HuH-7.5 (cell line): ENCODE data around the gene FEN1.

Source experiments
- DNase-seq: peaks from one replicate; pipeline ENCODE4 v3.0.0; 2011; ENCODE audit warnings: low spot score

The FEN1 gene

GRCh38 chr11:61775606-61776554 is 16.8 kb upstream of the FEN1 start:
- no peak for DNase-seq

GRCh38 chr11:61776561-61777075 is 16.1 kb upstream of the FEN1 start:
- DNase-seq, result peak; percentile 100

- DNase-seq, result no peak
Measured at GRCh38 chr11:61777234-61778090, 15.2 kb upstream of the FEN1 start.

DNA sequence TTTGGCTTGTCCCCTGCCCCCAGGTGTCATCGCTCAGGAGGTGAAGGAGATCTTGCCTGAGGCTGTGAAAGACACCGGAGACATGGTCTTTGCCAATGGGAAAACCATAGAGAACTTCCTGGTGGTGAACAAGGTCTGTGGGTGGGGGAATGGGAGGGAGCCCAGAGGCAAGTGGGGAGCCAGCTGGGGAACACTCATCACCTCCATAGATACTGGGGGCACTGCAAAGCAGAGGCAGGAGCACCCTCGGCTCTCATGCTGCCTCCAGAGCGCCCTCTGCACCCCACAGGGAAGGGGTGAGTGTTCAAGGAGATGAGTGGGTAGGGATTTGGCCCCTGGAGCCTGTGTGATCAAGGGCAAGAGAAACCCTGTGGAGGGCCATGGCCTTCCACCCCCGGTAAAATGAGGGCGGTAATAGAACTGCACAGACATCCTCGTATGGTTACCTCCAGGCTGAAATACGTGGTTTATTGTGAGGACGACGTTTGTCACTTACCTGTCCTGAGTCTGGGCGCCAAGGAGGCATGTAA is 14.3 kb upstream of the FEN1 start:
- no peak for DNase-seq

DNA sequence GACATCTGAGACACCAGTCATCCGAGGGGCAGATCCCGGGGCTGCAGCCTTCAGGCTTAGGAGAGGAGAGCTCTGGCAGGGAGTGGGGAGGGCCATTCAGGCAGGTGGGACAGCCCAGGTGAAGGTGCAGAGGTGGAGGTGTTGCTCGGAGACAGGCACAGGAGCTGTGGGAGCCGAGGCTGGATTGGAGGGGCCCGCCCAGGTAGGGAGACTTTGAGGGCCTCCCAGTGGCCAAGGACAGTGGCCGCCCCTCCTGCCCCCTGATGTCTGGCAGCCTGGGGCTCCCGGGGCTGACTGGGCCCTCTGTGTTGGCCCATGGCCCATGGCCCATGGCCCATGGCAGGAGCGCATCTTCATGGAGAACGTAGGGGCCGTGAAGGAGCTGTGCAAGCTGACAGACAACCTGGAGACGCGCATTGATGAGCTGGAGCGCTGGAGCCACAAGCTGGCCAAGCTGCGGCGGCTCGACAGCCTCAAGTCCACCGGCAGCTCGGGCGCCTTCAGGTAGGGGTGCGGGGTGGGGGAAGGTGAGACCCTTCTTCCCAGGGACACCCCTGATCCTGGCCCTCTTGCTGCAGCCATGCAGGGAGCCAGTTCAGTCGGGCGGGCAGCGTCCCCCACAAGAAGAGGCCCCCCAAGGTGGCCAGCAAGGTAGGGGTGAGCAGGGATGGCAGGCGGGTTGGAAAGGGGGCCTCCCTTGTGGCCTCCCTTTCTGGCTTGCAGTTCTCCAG is 13.6 kb upstream of the FEN1 start:
- no peak for DNase-seq

DNA sequence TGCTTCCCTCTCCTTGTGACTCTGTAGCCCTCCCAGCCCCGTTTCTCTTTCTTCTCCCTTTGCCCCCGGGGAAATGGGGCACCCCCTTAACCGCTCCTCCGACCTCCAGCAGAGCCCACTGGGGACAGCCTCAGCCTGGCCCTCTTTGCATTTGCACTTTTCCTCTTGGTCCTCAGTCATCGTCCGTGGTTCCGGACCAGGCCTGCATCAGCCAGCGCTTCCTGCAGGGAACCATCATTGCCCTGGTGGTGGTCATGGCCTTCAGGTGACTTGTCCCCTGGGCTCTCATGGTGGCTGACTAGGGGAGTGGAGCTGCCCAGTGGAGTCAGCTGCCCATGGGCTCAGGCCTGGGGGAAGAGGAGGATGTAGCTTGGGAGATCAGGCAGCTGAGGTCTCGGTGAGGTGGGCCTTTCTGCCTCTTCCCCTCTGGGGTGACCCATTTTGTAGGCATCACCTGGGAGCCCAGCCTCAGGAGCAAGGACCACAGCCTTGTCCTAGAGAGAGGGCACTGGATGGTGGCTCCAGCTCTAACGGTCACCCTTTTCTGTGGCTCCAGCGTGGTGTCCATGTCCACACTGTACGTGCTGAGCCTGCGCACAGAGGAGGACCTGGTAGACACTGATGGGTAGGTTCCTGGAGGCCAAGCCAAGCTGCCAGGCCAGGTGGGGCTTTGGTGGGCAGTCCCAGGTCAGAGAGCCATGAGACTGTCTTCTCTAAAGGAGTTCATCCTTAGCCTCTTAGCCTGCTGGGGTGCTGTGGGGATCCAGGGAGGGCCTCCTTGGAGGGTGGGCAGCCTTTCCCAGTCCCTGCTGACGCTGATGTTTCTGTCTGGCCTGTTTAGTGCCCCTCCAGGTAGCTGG is 12.8 kb upstream of the FEN1 start:
- DNase-seq, result peak; percentile 30

DNA sequence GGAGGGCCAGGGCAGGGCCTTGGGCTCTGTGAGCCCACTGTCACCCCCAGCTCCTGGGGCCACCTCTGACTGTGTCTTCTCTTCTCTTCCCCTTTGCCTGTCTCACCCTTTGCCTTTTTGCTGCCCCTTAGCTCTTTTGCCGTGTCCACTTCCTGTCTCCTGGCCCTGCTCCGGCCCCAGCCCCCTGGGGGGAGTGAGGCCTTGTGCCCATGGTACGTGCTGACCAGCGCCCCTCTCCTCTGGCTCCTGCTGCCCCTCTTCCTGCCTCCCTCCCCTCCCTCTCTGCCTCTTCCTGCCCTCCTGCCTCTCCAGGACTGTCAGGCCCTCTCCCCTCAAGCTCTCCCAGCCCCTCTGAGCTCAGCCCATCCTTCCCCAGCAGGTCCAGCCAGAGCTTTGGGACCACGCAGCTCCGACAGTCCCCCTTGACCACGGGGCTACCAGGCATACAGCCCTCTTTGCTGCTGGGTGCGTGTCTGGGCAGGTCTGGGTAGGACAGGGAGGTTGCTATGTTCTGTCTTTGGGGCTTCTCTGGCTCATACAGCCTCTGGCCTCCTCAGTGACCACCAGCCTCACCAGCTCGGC is 12.0 kb upstream of the FEN1 start:
- peak; percentile 22 for DNase-seq

DNA sequence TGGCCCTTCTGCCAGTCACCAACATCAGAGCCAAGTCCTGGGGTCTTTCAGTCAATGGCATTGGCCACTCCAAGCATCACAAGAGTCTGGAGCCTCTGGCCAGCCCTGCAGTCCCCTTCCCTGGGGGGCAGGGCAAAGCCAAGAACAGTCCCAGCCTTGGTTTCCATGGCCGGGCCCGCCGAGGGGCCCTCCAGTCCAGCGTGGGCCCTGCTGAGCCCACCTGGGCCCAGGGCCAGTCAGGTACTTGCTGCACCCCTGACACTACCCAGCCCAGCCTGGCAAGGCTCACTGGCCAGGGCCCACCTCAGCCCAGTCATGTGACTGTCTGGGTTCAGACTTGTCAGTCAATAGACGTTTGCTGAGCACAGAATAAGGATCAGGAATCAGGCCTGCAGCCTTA is 11.1 kb upstream of the FEN1 start:
- no peak for DNase-seq

GRCh38 chr11:61782299-61782698 is 10.4 kb upstream of the FEN1 start:
- peak; percentile 31 for DNase-seq

GRCh38 chr11:61782841-61783240 is 9.9 kb upstream of the FEN1 start:
- no peak for DNase-seq

DNA sequence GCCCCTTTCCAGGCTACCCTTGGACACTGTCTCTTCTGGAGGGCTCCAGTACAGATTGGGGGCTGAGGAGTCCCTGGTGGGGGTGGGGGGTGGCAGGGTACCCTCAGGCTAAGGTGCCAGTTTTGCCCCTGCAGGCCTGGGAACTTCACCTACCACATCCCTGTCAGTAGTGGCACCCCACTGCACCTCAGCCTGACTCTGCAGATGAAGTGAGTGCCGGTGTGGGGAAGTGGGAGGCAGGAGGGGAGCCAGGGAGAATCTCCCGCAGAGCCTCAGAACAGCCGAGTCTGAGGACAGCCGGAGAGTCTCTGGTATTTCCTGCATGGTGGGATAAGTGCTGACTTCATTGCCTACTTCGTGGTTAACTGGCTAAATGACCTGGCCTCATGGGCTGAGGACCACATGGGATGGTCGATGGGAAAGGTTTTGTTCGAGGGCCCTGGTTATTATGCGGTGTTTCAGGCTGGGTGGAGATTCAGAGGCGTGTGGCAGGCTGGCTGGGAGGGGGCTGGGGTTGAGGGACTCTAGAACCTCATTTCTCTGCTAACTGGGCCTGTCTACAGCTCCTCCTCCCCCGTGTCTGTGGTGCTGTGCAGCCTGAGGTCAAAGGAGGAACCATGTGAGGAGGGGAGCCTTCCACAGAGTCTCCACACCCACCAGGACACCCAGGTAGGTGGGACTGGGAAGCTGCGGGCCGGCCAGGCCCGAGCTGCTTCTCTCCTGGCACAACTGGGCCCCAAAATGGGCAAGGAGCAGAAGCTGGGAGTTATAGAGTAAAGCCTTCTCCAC is 8.8 kb upstream of the FEN1 start:
- DNase-seq, result peak; percentile 32

DNA sequence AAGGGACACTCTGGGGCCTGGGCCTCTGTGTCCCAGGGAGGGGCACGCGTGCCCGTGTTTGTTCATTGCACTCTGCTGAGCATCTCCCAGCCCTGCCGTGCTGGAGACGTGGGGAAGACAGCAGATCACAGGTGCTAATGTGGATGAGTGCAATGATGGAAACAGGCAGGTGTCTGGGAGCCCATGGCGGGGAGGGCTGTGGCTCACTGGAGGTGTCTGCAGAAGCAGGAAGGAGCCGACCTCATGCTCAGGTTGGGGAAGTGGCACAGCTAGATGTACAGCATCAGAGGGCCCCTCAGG is 8.3 kb upstream of the FEN1 start:
- no peak for DNase-seq

- no peak for DNase-seq
Measured at GRCh38 chr11:61785837-61786402, 6.8 kb upstream of the FEN1 start.

DNA sequence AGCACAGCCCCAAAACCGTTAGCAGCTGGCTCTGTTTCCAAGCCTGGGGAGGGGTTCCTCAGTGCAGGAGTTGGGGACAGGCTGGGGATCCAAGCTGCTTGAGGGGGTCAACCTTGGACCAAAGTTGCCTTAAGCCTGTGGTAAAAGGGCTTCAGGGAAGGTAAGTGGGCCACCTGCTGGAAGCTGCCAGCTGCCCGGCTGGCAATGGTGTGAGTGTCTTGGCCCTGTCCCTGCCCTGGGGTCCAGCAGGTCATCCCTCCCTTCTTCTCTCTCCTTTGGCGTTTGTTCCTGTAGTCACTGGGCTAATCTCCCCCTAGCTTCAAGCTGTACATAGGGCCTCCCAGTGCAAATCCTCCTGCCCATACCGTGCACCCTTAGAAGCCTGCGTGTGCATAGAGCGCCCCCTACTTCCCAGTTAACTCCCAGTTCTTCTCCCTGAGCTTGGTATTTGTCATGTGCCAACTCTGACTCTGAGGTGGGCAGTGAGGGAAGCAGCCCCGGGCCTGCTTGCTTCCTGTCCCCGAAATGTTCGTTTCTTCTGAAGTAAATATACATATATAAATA is 4.7 kb upstream of the FEN1 start:
- DNase-seq, result peak; percentile 89

DNA sequence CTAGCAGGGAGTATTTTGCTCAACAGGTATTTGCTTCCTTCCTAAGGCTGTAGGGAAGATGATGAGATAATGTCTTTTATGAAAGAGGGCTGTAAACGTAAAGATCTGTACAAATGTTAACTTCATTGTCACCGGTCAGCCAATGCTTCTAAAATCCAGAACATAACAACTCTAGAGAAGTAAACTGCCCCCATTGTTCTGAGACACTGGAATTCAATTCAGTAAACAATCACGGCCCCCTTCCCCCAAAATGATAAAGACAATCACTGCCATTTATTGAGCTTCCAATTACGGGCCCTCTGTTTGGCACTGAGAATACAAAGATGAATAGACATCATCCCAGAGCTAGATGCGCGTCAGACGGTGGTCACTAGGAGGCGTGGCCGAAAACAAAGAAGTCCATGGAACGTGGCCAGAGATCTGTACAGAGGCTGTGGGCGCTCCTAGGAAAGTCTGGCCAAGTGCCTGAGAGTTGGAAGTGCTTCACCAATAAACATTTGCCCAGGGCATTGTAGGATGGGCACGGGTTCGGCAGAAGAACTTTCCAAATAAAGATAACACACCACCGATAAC is 888 bp upstream of the FEN1 start:
- DNase-seq, result peak; percentile 90

GRCh38 chr11:61793083-61793828 is 545 bp downstream of the FEN1 start:
- no peak for DNase-seq

DNA sequence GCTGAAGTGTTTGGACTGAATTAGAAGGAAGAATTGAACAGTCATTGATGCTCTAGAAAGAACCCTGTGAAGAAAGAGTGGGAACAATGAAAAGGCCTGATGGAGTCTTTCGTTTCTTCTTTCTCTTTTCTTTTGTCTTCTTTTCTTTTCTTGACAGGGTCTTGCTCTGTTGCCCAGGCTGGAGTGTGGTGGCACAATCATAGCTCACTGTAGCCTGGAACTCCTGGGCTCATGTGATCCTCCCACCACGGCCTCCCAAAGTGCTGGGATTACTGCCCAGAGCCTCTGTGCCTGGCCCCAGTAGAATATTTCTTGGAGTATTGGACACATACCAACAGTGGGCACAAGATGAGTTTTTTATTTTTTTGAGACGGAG is 1.1 kb downstream of the FEN1 start:
- no peak for DNase-seq

GRCh38 chr11:61794579-61794978 is 1.9 kb downstream of the FEN1 start:
- no peak for DNase-seq
